ENCODE results near the gene ARHGAP25.

DNA sequence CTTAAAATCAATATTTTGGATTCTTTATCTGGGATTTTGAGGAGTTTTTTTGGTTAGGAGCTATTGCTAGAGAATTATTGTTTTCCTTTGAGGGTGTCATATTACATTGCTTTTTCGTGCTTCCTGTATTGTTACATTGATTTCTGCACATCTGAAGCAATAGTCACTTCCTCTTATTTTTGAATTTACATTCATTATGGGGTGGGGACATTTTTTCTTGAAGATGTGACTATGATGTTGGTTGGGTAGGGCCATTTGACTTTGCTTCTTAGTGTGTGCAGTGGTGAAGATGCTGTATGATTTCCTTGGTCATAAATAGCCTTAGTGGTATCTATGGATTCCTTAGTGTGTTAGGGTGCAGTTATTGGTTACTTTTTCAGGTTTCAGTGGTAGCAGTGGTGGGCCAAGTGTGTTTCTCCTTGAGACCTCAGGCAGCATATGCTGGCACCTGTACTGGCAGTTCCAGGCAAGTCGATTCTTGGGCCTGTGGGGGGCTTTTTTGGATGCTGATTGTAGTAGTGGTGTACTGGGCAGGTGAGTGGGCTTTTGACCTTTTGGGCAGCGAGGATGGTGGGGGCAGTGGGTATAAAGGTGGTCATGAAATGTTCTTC is 61.8 kb downstream of the ARHGAP25 start:
- no peak for TF ChIP-seq EP300 (IDR thresholded peaks at IDR 0.05; ENCODE audit: low read depth)
- TF ChIP-seq CTCF (IDR thresholded peaks at IDR 0.05): no peak
- TF ChIP-seq POLR2AphosphoS5 (IDR thresholded peaks at IDR 0.05): no peak
- TF ChIP-seq POLR2A (IDR thresholded peaks at IDR 0.05): no peak
